Kasumi-1 (cell line): ENCODE measurements around the gene EIF4G1.

Source experiments
- DNase-seq, 2 experiments: peaks; one replicate each; lab custom pipeline; 2025; lab: John Stamatoyannopoulos, UW

EIF4G1 gene

GRCh38 chr3:184350618-184351017 is 36.2 kb downstream of the EIF4G1 start:
- no peak for DNase-seq

- no peak for DNase-seq
Measured at GRCh38 chr3:184351511-184352148, 37.2 kb downstream of the EIF4G1 start.

- DNase-seq, result no peak
Measured at GRCh38 chr3:184352149-184352785, 37.9 kb downstream of the EIF4G1 start.

- no peak for DNase-seq
Measured at GRCh38 chr3:184352897-184353545, 38.6 kb downstream of the EIF4G1 start.

- DNase-seq, result no peak
Measured at GRCh38 chr3:184353546-184353941, 39.1 kb downstream of the EIF4G1 start.

- DNase-seq, result peak; percentile 23 to 24
Measured at GRCh38 chr3:184354121-184354728, 39.8 kb downstream of the EIF4G1 start.

- DNase-seq, result no peak
Measured at GRCh38 chr3:184354754-184355153, 40.3 kb downstream of the EIF4G1 start.

GRCh38 chr3:184355261-184356040 is 41.0 kb downstream of the EIF4G1 start:
- no peak for DNase-seq

- no peak for DNase-seq
Measured at GRCh38 chr3:184357248-184358123, 43.1 kb downstream of the EIF4G1 start.

GRCh38 chr3:184358124-184358767 is 43.8 kb downstream of the EIF4G1 start:
- DNase-seq, result no peak

GRCh38 chr3:184358921-184359350 is 44.5 kb downstream of the EIF4G1 start:
- DNase-seq, result no peak

GRCh38 chr3:184359610-184360009 is 45.2 kb downstream of the EIF4G1 start:
- no peak for DNase-seq

- DNase-seq, result no peak
Measured at GRCh38 chr3:184360070-184360928, 45.9 kb downstream of the EIF4G1 start.

GRCh38 chr3:184360929-184361531 is 46.6 kb downstream of the EIF4G1 start:
- no peak for DNase-seq

- DNase-seq, result peak; percentile 47 to 52
Measured at GRCh38 chr3:184361532-184361931, 47.1 kb downstream of the EIF4G1 start, which contains the start of the genes CLCN2 and POLR2H. TSS of gene CLCN2 (minus strand) at chr3:184361605. CDS start at chr3:184361479, 126 bp downstream. TSS of gene POLR2H (plus strand) at chr3:184361710. CDS start at chr3:184363493, 1,783 bp downstream.

- peak; percentile 76 to 78 for DNase-seq
Measured at GRCh38 chr3:184361932-184362667, 47.7 kb downstream of the EIF4G1 start.

GRCh38 chr3:184362668-184363546 is 48.5 kb downstream of the EIF4G1 start:
- peak; percentile 96 to 97 for DNase-seq
